ENCODE results near the gene LONP1. TPM values are rescaled to one million over a fixed set of nuclear protein-coding genes. Genes with fewer than 3 reads are reported as not detected.

LONP1 gene
- polyA plus RNA-seq, 3 donors, result 40.7 to 67.1 (median 45.2) TPM

Other genes with a start within 250 kb of the LONP1 start
- 1 to 10 TPM in 1 of 3 donors, under 1 TPM in 2; 0.23 to 2.6 (median 0.36) TPM for gene TINCR, start 152.2 kb downstream of the LONP1 start, polyA plus RNA-seq
- gene SAFB2, start 97.4 kb downstream of the LONP1 start, polyA plus RNA-seq, result 10 to 100 TPM; 35.0 to 48.0 (median 35.4) TPM
- 10 to 100 TPM; 34.3 to 49.7 (median 46.9) TPM for gene SAFB, start 97.1 kb downstream of the LONP1 start, polyA plus RNA-seq
- gene MICOS13, start 39.6 kb downstream of the LONP1 start, polyA plus RNA-seq, result 100 to 1,000 TPM in 1 of 3 donors, 10 to 100 TPM in 2; 53.6 to 120 (median 96.2) TPM
- gene HSD11B1L, start 39.1 kb downstream of the LONP1 start, polyA plus RNA-seq, result 1 to 10 TPM; 5.4 to 7.5 (median 6.5) TPM
- 1,000 to 10,000 TPM; 1,118 to 1,631 (median 1,215) TPM for gene RPL36, start 29.9 kb downstream of the LONP1 start, polyA plus RNA-seq
- not detected for gene CATSPERD, start 491 bp upstream of the LONP1 start, polyA plus RNA-seq
- 1 to 10 TPM in 2 of 3 donors, under 1 TPM in 1; 0.79 to 2.7 (median 2.1) TPM for gene PRR22, start 64.6 kb upstream of the LONP1 start, polyA plus RNA-seq
- gene DUS3L, start 71.0 kb upstream of the LONP1 start, polyA plus RNA-seq, result 10 to 100 TPM; 16.0 to 44.0 (median 29.3) TPM
- 10 to 100 TPM in 1 of 3 donors, under 1 TPM in 2; 0.22 to 10.4 (median 0.67) TPM for gene NRTN, start 84.9 kb upstream of the LONP1 start, polyA plus RNA-seq
- 1 to 10 TPM in 1 of 3 donors, under 1 TPM in 1, not detected in 1; 0.10 to 2.5 TPM for gene FUT6, start 119.6 kb upstream of the LONP1 start, polyA plus RNA-seq
- gene FUT3, start 131.3 kb upstream of the LONP1 start, polyA plus RNA-seq, result 1 to 10 TPM in 1 of 3 donors, under 1 TPM in 2; 0.11 to 2.6 (median 0.83) TPM
- gene FUT5, start 150.4 kb upstream of the LONP1 start, polyA plus RNA-seq, result not detected
- gene NDUFA11, start 183.6 kb upstream of the LONP1 start, polyA plus RNA-seq, result 100 to 1,000 TPM; 231 to 455 (median 364) TPM
- 1 to 10 TPM; 4.1 to 4.7 (median 4.7) TPM for gene VMAC, start 184.7 kb upstream of the LONP1 start, polyA plus RNA-seq
- 10 to 100 TPM in 2 of 3 donors, 1 to 10 TPM in 1; 7.0 to 13.4 (median 11.4) TPM for gene CAPS, start 194.1 kb upstream of the LONP1 start, polyA plus RNA-seq

Data from adipose tissue (tissue), 3 donors.